CD4-positive, alpha-beta T cell (primary cell): ENCODE results near the gene TCAF1. TPM values are rescaled to one million over a fixed set of nuclear protein-coding genes. Genes with fewer than 3 reads are reported as not detected.
"Not testable (repeated sequence)": the region's sequence is repeated elsewhere in the genome, so short reads cannot be mapped to it uniquely, and the experiment has no call there.

Source experiments
- ATAC-seq: fragments of 200-7000 bp; cut with Tn5 transposase; one replicate; pipeline ENCODE4 v1.10.0; 2022; ENCODE audit warnings: mild to moderate bottlenecking; ENCODE audit not compliant: poor library complexity
- CTCF ChIA-PET: fragments of 350-600 bp; sonication (Branson Sonifier 250); formaldehyde crosslinking; loops from one replicate; lab custom pipeline; 2021; ENCODE audit warnings: antibody characterized with exemption, inconsistent platforms; lab: Charles Lee
- POLR2A ChIA-PET: fragments of 350-600 bp; sonication (Branson Sonifier 250); formaldehyde crosslinking; loops from one replicate; lab custom pipeline; 2021; ENCODE audit warnings: antibody characterized with exemption, inconsistent platforms; lab: Charles Lee
- DNase-seq, 14 experiments: peaks; one replicate each; pipeline ENCODE4 v3.0.0-alpha.2; 2013 to 2020; ENCODE audit warnings: mixed read lengths in 2 of 14
- H3K27ac ChIP-seq, 2 donors: one replicate each; pipeline versions ENCODE4 v1.5.1 to v1.7.0; 2013; ENCODE audit warnings: low read length in 2 of 2, low read depth in 1 of 2, mild to moderate bottlenecking in 1 of 2
- H3K27me3 ChIP-seq, 2 experiments: 1 replicate in 1 of 2; 2 replicates in 1 of 2; pipeline versions ENCODE4 v1.6.1 to v1.7.0; 2013; ENCODE audit warnings: low read length in 2 of 2, control low read depth in 1 of 2, mild to moderate bottlenecking in 1 of 2, moderate library complexity in 1 of 2; ENCODE audit not compliant: insufficient read depth in 2 of 2, control insufficient read depth in 1 of 2
- H3K36me3 ChIP-seq: one replicate; pipeline ENCODE4 v1.6.1; 2013; ENCODE audit warnings: low read length, control low read depth; ENCODE audit not compliant: insufficient read depth
- H3K4me1 ChIP-seq: one replicate; pipeline ENCODE4 v1.6.1; 2013; ENCODE audit warnings: low read length, control low read depth; ENCODE audit not compliant: insufficient read depth
- H3K4me3 ChIP-seq: one replicate; pipeline ENCODE4 v1.5.1; 2013; ENCODE audit warnings: mild to moderate bottlenecking, low read length, moderate library complexity
- H3K9me3 ChIP-seq, 2 experiments: 1 replicate in 1 of 2; 2 replicates in 1 of 2; pipeline versions ENCODE4 v1.6.1 to v1.7.0; 2013; ENCODE audit warnings: low read length in 2 of 2, mild to moderate bottlenecking in 2 of 2, control low read depth in 1 of 2, moderate library complexity in 1 of 2; ENCODE audit not compliant: control insufficient read depth in 1 of 2, insufficient read depth in 1 of 2
- H3K27ac Mint-ChIP-seq: one replicate; pipeline ENCODE4 v1.8.0; 2020; ENCODE audit warnings: mixed read lengths
- H3K27me3 Mint-ChIP-seq: one replicate; pipeline ENCODE4 v1.8.0; 2021; ENCODE audit warnings: mixed read lengths
- H3K36me3 Mint-ChIP-seq: one replicate; pipeline ENCODE4 v1.8.0; 2021; ENCODE audit warnings: low read depth, mixed read lengths
- H3K4me1 Mint-ChIP-seq: one replicate; pipeline ENCODE4 v1.8.0; 2021; ENCODE audit warnings: low read depth, mixed read lengths
- H3K4me3 Mint-ChIP-seq: one replicate; pipeline ENCODE4 v1.8.0; 2020; ENCODE audit warnings: mild to moderate bottlenecking, mixed read lengths
- H3K9me3 Mint-ChIP-seq: one replicate; pipeline ENCODE4 v1.8.0; 2020; ENCODE audit warnings: mixed read lengths
- intact Hi-C, 2 experiments: fragments of 100-400 bp; cut with DNase I in 1 of 2; cut with micrococcal nuclease in 1 of 2; formaldehyde crosslinking; loops; one replicate each; pipeline versions ENCODE4 v1.15.1 to v1.9.0; 2023 to 2025; cut with DNase I, micrococcal nuclease
- total RNA-seq, 174 experiments: library from RNA in 2 of 174; stranded (reverse) in 2 of 174; gene quantifications; one replicate each; pipeline ENCODE4 v1.2.3 and lab custom pipeline; 2021 to 2026

The TCAF1 gene
- total RNA-seq, 2 experiments from 2014 or later, result 7.7 to 8.6 TPM

GRCh38 chr7:143821392-143822277 is 80.3 kb downstream of the TCAF1 start:
- intact Hi-C loops, H3K27ac ChIP-seq, H3K27me3 ChIP-seq, DNase-seq, H3K36me3 Mint-ChIP-seq, H3K36me3 ChIP-seq, H3K4me1 ChIP-seq, H3K4me3 Mint-ChIP-seq, H3K4me3 ChIP-seq, CTCF ChIA-PET, POLR2A ChIA-PET, H3K27me3 Mint-ChIP-seq, H3K9me3 Mint-ChIP-seq, H3K4me1 Mint-ChIP-seq, H3K27ac Mint-ChIP-seq, H3K9me3 ChIP-seq: not testable (repeated sequence)
- ATAC-seq, result peak; percentile 78

- H3K27ac ChIP-seq, H3K4me3 ChIP-seq, H3K36me3 Mint-ChIP-seq, H3K27ac Mint-ChIP-seq, DNase-seq, POLR2A ChIA-PET, H3K36me3 ChIP-seq, H3K4me1 Mint-ChIP-seq, H3K9me3 ChIP-seq, ATAC-seq, intact Hi-C loops, H3K9me3 Mint-ChIP-seq, CTCF ChIA-PET, H3K27me3 ChIP-seq, H3K4me1 ChIP-seq, H3K4me3 Mint-ChIP-seq, H3K27me3 Mint-ChIP-seq: not testable (repeated sequence)
Measured at GRCh38 chr7:143817873-143818272, 84.1 kb downstream of the TCAF1 start.

GRCh38 chr7:143816471-143817133 is 85.4 kb downstream of the TCAF1 start:
- H3K36me3 ChIP-seq, H3K4me3 ChIP-seq, H3K9me3 Mint-ChIP-seq, DNase-seq, H3K27ac ChIP-seq, intact Hi-C loops, H3K27me3 ChIP-seq, CTCF ChIA-PET, H3K27me3 Mint-ChIP-seq, H3K9me3 ChIP-seq, H3K4me1 Mint-ChIP-seq, H3K36me3 Mint-ChIP-seq, H3K27ac Mint-ChIP-seq, H3K4me3 Mint-ChIP-seq, POLR2A ChIA-PET, ATAC-seq, H3K4me1 ChIP-seq: not testable (repeated sequence)

GRCh38 chr7:143810639-143811038 is 91.3 kb downstream of the TCAF1 start:
- H3K9me3 ChIP-seq, H3K4me1 ChIP-seq, H3K4me3 ChIP-seq, H3K27me3 Mint-ChIP-seq, H3K27me3 ChIP-seq, DNase-seq, H3K9me3 Mint-ChIP-seq, H3K4me1 Mint-ChIP-seq, intact Hi-C loops, H3K27ac Mint-ChIP-seq, POLR2A ChIA-PET, H3K4me3 Mint-ChIP-seq, CTCF ChIA-PET, H3K27ac ChIP-seq, H3K36me3 ChIP-seq, H3K36me3 Mint-ChIP-seq, ATAC-seq: not testable (repeated sequence)

GRCh38 chr7:143806664-143807071 is 95.3 kb downstream of the TCAF1 start:
- CTCF ChIA-PET, H3K27ac Mint-ChIP-seq, ATAC-seq, intact Hi-C loops, H3K9me3 ChIP-seq, H3K9me3 Mint-ChIP-seq, POLR2A ChIA-PET, H3K4me3 ChIP-seq, H3K27me3 Mint-ChIP-seq, H3K4me1 ChIP-seq, H3K27ac ChIP-seq, H3K27me3 ChIP-seq, H3K36me3 Mint-ChIP-seq, H3K4me3 Mint-ChIP-seq, H3K4me1 Mint-ChIP-seq, DNase-seq, H3K36me3 ChIP-seq: not testable (repeated sequence)

Other genes starting within 250 kb of the TCAF1 start
- gene CTAGE6, start 144.5 kb downstream of the TCAF1 start, total RNA-seq, result under 1 TPM; 0.11 to 0.34 TPM
- gene OR2F2, start 33.1 kb upstream of the TCAF1 start, total RNA-seq, result not detected
- not detected for gene OR2F1, start 52.7 kb upstream of the TCAF1 start, total RNA-seq
- not detected for gene OR6B1, start 98.1 kb upstream of the TCAF1 start, total RNA-seq
- gene OR2A5, start 146.8 kb upstream of the TCAF1 start, total RNA-seq, result not detected
- gene OR2A25, start 167.6 kb upstream of the TCAF1 start, total RNA-seq, result not detected
- not detected for gene OR2A12, start 184.1 kb upstream of the TCAF1 start, total RNA-seq
- gene OR2A2, start 207.4 kb upstream of the TCAF1 start, total RNA-seq, result not detected
- not detected for gene OR2A14, start 221.0 kb upstream of the TCAF1 start, total RNA-seq